Kidney capillary endothelial cell (primary cell): ENCODE measurements around the gene EPHA8.

Experiments used
- DNase-seq: peaks from one replicate; pipeline ENCODE4 v3.0.0-alpha.2; 2018; ENCODE audit warnings: low spot score

The EPHA8 gene

GRCh38 chr1:22618056-22618455, 54.8 kb downstream of the EPHA8 start:
- no peak for DNase-seq

GRCh38 chr1:22619252-22619651, 56.0 kb downstream of the EPHA8 start:
- no peak for DNase-seq

- DNase-seq = no peak
Measured at GRCh38 chr1:22619798-22620197, 56.5 kb downstream of the EPHA8 start.

GRCh38 chr1:22621761-22622160, 58.5 kb downstream of the EPHA8 start:
- DNase-seq = no peak

GRCh38 chr1:22625262-22625925, 62.1 kb downstream of the EPHA8 start:
- no peak for DNase-seq

GRCh38 chr1:22626237-22627157, 63.2 kb downstream of the EPHA8 start:
- DNase-seq = no peak

GRCh38 chr1:22627331-22627730, 64.0 kb downstream of the EPHA8 start:
- DNase-seq = no peak

GRCh38 chr1:22628698-22629444, 65.6 kb downstream of the EPHA8 start:
- DNase-seq = no peak

GRCh38 chr1:22629886-22630285, 66.6 kb downstream of the EPHA8 start:
- no peak for DNase-seq

- no peak for DNase-seq
Measured at GRCh38 chr1:22633697-22634463, 70.6 kb downstream of the EPHA8 start.

GRCh38 chr1:22635436-22635835, 72.1 kb downstream of the EPHA8 start:
- DNase-seq = no peak

GRCh38 chr1:22636353-22636752, 73.1 kb downstream of the EPHA8 start, which contains the start of gene C1QA:
C1QA (plus strand) TSS chr1:22636628; CDS start chr1:22637617, 989 bp downstream.
- DNase-seq = no peak

- DNase-seq = no peak
Measured at GRCh38 chr1:22636927-22637326, 73.6 kb downstream of the EPHA8 start.

GRCh38 chr1:22637907-22638445, 74.7 kb downstream of the EPHA8 start:
- DNase-seq = no peak

- DNase-seq = no peak
Measured at GRCh38 chr1:22638476-22639234, 75.4 kb downstream of the EPHA8 start.

- no peak for DNase-seq
Measured at GRCh38 chr1:22639286-22639685, 76.0 kb downstream of the EPHA8 start.

- DNase-seq = no peak
Measured at GRCh38 chr1:22641247-22641646, 78.0 kb downstream of the EPHA8 start.

- DNase-seq = peak; percentile 50
Measured at GRCh38 chr1:22641906-22642636, 78.8 kb downstream of the EPHA8 start.

- DNase-seq = no peak
Measured at GRCh38 chr1:22643381-22643780, 80.1 kb downstream of the EPHA8 start, which contains the start of gene C1QC. C1QC (plus strand) TSS chr1:22643633; CDS start chr1:22644024, 391 bp downstream.

GRCh38 chr1:22643928-22644327, 80.6 kb downstream of the EPHA8 start:
- no peak for DNase-seq
